Neutrophil (primary cell): ENCODE results near the gene IP6K2.
A peak's percentile ranks its signal among the peaks of the same experiment; 100 is the strongest.
"Not testable (repeated sequence)": the region's sequence is repeated elsewhere in the genome, so short reads cannot be mapped to it uniquely, and the experiment has no call there.

ENCODE experiments used
- H3K27ac ChIP-seq: fragments of 200-600 bp; sonication (generic); 2 replicates; pipeline ENCODE4 v1.5.1; 2016; ENCODE audit warnings: mild to moderate bottlenecking, moderate library complexity
- H3K27me3 ChIP-seq: fragments of 200-600 bp; sonication (generic); 2 replicates; pipeline ENCODE4 v1.6.0; 2016; ENCODE audit warnings: mild to moderate bottlenecking
- H3K36me3 ChIP-seq: fragments of 200-600 bp; sonication (generic); 2 replicates; pipeline ENCODE4 v1.5.1; 2017
- H3K4me1 ChIP-seq, 2 experiments: fragments of 200-600 bp in 1 of 2; sonication (generic) in 1 of 2; 1 replicate in 1 of 2; 2 replicates in 1 of 2; pipeline versions ENCODE4 v1.5.1 to v1.6.1; 2013 to 2016; ENCODE audit warnings: low read depth in 1 of 2, low read length in 1 of 2, mild to moderate bottlenecking in 1 of 2, moderate library complexity in 1 of 2; ENCODE audit not compliant: control insufficient read depth in 1 of 2, insufficient read depth in 1 of 2
- H3K4me3 ChIP-seq, 2 experiments: fragments of 200-600 bp in 1 of 2; sonication (generic) in 1 of 2; 1 replicate in 1 of 2; 2 replicates in 1 of 2; pipeline ENCODE4 v1.5.1; 2013 to 2016; ENCODE audit warnings: low read depth in 1 of 2, low read length in 1 of 2, mild to moderate bottlenecking in 1 of 2, moderate library complexity in 1 of 2
- H3K9me3 ChIP-seq: fragments of 200-600 bp; sonication (generic); 2 replicates; pipeline ENCODE4 v1.5.1; 2016
- TF ChIP-seq, protein P1 (sequence below): fragments of 200-600 bp; sonication (generic); IDR thresholded peaks from 2 replicates; pipeline ENCODE4 v1.5.1; 2016; ENCODE audit warnings: antibody characterized with exemption

IP6K2 gene

GRCh38 chr3:48716982-48717746, at the start of gene IP6K2:
Gene IP6K2 (minus strand): TSS chr3:48717221. CDS start chr3:48695291, 21,930 bp downstream.
- H3K27ac ChIP-seq: peak within 1 kb of the TSS; percentile 87
- H3K36me3 ChIP-seq: peaks cover 20% of the 10 kb centered on the region
- TF ChIP-seq, protein P1, sequence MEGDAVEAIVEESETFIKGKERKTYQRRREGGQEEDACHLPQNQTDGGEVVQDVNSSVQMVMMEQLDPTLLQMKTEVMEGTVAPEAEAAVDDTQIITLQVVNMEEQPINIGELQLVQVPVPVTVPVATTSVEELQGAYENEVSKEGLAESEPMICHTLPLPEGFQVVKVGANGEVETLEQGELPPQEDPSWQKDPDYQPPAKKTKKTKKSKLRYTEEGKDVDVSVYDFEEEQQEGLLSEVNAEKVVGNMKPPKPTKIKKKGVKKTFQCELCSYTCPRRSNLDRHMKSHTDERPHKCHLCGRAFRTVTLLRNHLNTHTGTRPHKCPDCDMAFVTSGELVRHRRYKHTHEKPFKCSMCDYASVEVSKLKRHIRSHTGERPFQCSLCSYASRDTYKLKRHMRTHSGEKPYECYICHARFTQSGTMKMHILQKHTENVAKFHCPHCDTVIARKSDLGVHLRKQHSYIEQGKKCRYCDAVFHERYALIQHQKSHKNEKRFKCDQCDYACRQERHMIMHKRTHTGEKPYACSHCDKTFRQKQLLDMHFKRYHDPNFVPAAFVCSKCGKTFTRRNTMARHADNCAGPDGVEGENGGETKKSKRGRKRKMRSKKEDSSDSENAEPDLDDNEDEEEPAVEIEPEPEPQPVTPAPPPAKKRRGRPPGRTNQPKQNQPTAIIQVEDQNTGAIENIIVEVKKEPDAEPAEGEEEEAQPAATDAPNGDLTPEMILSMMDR: peak; percentile 29
- peaks cover 18 to 23% of the 10 kb centered on the region in 2 experiments for H3K4me1 ChIP-seq
- H3K27me3 ChIP-seq: no peaks in the 10 kb centered on the region
- peak within 1 kb of the TSS; percentile 90 to 100 for H3K4me3 ChIP-seq
- no peaks in the 10 kb centered on the region for H3K9me3 ChIP-seq

DNA sequence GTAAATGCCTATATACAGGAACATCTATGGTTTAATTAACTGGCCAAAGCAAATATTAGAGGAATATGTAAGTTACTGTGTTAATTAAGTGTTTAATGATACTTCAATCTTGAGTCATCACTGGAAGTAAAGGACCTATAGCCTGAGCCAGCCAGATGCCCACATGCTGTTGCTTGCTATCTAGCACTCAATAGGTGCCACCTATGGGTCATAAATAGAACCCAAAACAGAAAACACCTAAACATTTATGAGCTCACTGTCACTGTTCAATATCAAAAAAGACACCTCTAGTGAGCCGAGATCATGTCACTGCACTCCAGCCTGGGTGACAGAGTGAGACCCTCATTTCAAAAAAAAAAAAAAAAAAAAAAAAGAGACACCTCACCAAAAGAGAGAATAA, 48.4 kb upstream of the IP6K2 start:
- Histone ChIP-seq H3K27ac (no peak overlapping the region), H3K27me3 (no peaks in the 10 kb centered on the region), H3K36me3 (peaks cover 26% of the 10 kb centered on the region), H3K4me1 (peaks cover 29 to 30% of the 10 kb centered on the region in 2 experiments), H3K4me3 (no peak overlapping the region), H3K9me3 (no peaks in the 10 kb centered on the region)
- TF ChIP-seq, protein P1: no peak

DNA sequence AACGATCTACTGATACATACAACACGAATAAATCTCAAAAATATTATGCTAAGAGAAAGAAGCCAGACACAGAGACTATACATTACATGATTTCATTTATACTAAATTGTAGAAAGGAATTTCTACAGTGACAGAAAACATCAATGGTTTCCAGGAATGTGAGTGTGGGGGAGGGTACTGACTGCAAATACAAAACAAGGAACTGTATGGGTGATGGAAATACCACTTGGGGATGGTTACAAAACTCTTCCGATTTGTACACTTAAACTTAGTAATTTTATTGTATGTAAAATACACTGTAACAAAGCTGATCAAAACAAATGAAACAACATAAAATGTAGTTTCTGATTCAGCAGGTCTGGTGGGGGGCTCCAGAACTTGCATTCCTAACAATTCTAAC, 45.8 kb upstream of the IP6K2 start:
- H3K9me3 ChIP-seq: no peaks in the 10 kb centered on the region
- peaks cover 27% of the 10 kb centered on the region for H3K36me3 ChIP-seq
- H3K27ac ChIP-seq: peak overlapping the region; percentile 77
- no peak overlapping the region for H3K4me3 ChIP-seq
- TF ChIP-seq, protein P1: no peak
- peaks cover 18 to 25% of the 10 kb centered on the region in 2 experiments for H3K4me1 ChIP-seq
- no peaks in the 10 kb centered on the region for H3K27me3 ChIP-seq

DNA sequence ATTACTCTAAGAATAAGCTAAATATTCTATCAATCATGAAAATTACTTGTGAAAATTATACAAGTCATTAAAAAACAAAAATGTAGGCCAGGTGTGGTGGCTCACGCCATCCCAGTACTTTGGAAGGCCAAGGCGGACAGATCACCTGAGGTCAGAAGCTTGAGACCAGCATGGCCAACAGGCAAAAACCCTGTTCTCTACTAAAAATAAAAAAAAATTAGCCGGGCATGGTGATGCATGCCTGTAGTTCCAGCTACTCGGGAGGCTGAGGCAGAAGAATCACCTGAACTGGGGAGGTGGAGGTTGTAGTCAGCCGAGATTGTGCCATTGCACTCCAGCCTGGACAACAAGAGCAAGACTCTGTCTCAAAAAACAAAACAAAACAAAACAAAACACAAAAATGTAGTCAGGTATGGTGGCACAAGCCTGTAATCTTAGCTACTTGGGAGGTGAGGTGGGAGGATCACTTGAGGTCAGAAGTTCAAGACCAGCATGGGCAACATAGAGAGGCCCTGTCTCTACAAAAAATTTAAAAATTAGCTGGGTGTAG, 43.0 kb upstream of the IP6K2 start:
- not testable (repeated sequence) for H3K27ac ChIP-seq, H3K27me3 ChIP-seq, H3K9me3 ChIP-seq, H3K4me3 ChIP-seq
- Histone ChIP-seq H3K36me3 (peaks cover 35% of the 10 kb centered on the region), H3K4me1 (peaks cover 18 to 25% of the 10 kb centered on the region in 2 experiments)

DNA sequence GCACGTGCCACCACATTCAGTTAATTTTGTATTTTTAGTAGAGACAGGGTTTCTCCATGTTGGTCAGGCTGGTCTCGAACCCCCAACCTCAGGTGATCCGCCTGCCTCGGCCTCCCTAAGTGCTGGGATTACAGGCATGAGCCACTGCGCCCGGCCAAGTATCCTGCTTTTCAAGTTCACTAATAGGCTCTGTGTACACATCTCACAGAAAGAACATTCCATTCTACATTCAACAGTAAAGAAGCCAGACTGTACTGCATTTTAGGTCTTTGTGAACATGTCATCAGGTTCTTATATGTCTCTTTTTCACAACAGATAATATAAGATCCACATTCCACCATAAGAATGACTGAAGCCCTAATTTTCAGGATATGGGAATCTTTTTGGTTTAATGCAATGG, 42.5 kb upstream of the IP6K2 start:
- H3K27ac ChIP-seq, H3K4me3 ChIP-seq, H3K9me3 ChIP-seq, H3K27me3 ChIP-seq: not testable (repeated sequence)
- Histone ChIP-seq H3K36me3 (peaks cover 32% of the 10 kb centered on the region), H3K4me1 (peaks cover 18 to 25% of the 10 kb centered on the region in 2 experiments)

- TF ChIP-seq, protein P1: no peak
- H3K9me3 ChIP-seq: no peaks in the 10 kb centered on the region
- H3K27me3 ChIP-seq: no peaks in the 10 kb centered on the region
- peaks cover 18 to 25% of the 10 kb centered on the region in 2 experiments for H3K4me1 ChIP-seq
- peaks cover 31% of the 10 kb centered on the region for H3K36me3 ChIP-seq
- no peak overlapping the region for H3K27ac ChIP-seq
- no peak overlapping the region for H3K4me3 ChIP-seq
Measured at GRCh38 chr3:48759071-48759470, 42.0 kb upstream of the IP6K2 start.
